Measurements from ENCODE around the gene MTCL3. TPM values are rescaled to one million over a fixed set of nuclear protein-coding genes. Genes with fewer than 3 reads are reported as not detected.
"Not testable (repeated sequence)": the region's sequence is repeated elsewhere in the genome, so short reads cannot be mapped to it uniquely, and the experiment has no call there.

Gene MTCL3

DNA sequence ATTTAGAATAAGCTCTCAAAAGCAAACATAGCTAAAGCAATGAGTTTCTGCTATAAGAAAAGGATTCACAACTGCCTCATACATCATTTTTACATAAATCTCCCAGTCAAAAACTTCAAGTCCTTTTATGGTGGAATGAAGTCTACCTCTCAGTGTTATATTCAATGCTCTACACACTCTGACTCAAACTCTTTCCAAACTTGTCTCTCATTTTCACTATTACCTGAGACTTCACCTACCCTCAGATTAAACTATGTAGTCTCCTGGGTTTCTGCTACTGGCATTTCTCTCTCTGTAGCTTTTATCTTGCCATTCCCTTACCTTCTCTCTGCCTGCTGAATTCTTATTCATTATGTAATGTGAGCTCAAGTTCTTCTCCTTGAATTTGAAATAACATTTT lies 71.4 kb downstream of the MTCL3 start:
- H3K4me3 Mint-ChIP-seq, result no peak overlapping the region
- no peaks in the 10 kb centered on the region for H3K9me3 Mint-ChIP-seq
- peaks cover 2% of the 10 kb centered on the region for H3K4me1 Mint-ChIP-seq (ENCODE audit: low read depth)
- no peaks in the 10 kb centered on the region for H3K27me3 Mint-ChIP-seq (ENCODE audit: low read depth)
- ATAC-seq, result no peak
- H3K36me3 Mint-ChIP-seq (ENCODE audit: insufficient read depth), result peaks cover 22% of the 10 kb centered on the region
- no peak for DNase-seq

DNA sequence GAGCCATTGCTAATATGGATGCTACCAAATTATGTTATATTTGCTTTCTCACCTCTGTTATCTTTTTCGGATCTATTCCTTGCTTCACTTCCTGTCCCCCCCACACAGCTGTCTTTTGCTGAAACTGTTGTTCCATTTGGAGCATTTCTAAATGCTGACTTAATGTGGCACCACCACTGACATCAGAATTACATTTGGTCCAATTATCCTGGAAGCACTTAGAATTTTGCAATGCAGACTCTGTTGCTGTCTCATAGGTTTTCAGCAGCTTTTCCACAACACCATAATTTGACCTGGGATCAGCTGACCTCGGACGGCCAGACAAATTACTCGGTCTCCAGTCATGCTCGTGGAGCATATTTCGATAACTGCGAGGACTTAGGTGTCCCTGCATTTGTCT lies 72.8 kb downstream of the MTCL3 start:
- peaks cover 2% of the 10 kb centered on the region for H3K4me1 Mint-ChIP-seq (ENCODE audit: low read depth)
- no peaks in the 10 kb centered on the region for H3K9me3 Mint-ChIP-seq

DNA sequence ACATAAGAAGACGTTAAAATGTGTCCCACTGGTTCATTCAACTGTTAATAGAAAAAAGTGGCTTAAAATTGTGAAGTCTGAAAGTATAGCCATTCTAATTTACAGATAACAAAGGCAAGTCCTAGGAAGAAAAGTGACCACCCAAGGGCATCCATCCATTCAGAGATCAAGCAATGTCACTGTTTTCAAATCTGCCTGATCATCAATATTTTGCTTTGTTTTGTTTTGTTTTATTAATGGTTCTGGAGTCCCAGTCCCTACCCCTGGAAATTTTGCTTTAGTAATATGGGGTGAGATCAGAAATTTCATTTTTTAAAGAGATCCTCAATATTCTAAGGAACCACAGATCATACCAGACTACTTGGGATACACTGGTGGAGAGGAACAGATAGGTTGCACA lies 77.3 kb downstream of the MTCL3 start:
- H3K36me3 Mint-ChIP-seq (ENCODE audit: insufficient read depth), result peaks cover 6% of the 10 kb centered on the region
- H3K27me3 Mint-ChIP-seq (ENCODE audit: low read depth), result no peaks in the 10 kb centered on the region
- ATAC-seq (no peak), DNase-seq (no peak)
- no peak overlapping the region for H3K4me3 Mint-ChIP-seq
- peaks cover 2% of the 10 kb centered on the region for H3K4me1 Mint-ChIP-seq (ENCODE audit: low read depth)
- no peaks in the 10 kb centered on the region for H3K9me3 Mint-ChIP-seq

More for the DNA sequence above, 72.8 kb downstream of the MTCL3 start:
- DNase-seq, result no peak
- Mint-ChIP-seq H3K36me3 (ENCODE audit: insufficient read depth) (peaks cover 22% of the 10 kb centered on the region), H3K4me3 (no peak overlapping the region), H3K27me3 (ENCODE audit: low read depth) (no peaks in the 10 kb centered on the region)
- no peak for ATAC-seq

GRCh38 chr6:127439718-127440117 lies 79.4 kb downstream of the MTCL3 start:
- ATAC-seq, result no peak
- Mint-ChIP-seq H3K27me3 (ENCODE audit: low read depth) (peaks cover 4% of the 10 kb centered on the region), H3K4me1 (ENCODE audit: low read depth) (no peaks in the 10 kb centered on the region), H3K36me3 (ENCODE audit: insufficient read depth) (no peaks in the 10 kb centered on the region), H3K9me3 (no peaks in the 10 kb centered on the region), H3K4me3 (no peak overlapping the region)
- no peak for DNase-seq

- Mint-ChIP-seq H3K27me3 (ENCODE audit: low read depth) (peaks cover 4% of the 10 kb centered on the region), H3K4me1 (ENCODE audit: low read depth) (no peaks in the 10 kb centered on the region), H3K4me3 (no peak overlapping the region), H3K9me3 (no peaks in the 10 kb centered on the region), H3K36me3 (ENCODE audit: insufficient read depth) (no peaks in the 10 kb centered on the region)
- no peak for ATAC-seq
- DNase-seq, result no peak
Observed at GRCh38 chr6:127436578-127437110, 82.5 kb downstream of the MTCL3 start.

DNA sequence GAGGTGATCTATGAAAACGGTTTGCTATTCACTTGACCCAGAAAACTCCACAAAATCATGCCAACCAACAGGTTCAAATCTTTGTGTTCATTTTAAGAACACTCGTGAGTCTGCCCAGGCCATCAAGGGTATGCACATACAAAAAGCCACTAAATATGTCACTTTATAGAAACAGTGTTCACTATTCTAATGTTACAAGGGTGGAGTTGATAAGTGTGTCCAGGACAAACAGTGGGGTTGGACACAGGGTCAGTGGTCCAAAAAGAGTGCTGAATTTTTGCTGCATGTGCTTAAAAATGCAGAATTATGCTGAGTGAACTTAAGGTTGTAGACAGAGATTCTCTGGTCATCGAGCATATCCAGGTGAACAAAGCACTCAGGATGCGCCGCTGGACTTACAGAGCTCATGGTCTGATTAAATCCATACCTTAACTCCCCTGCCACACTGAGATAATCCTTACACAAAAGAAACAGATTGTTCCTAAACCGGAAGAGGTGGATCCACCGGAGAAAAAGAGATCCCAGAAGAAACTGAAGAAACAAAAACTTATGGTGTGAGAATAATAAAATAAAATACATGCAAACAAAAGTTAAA lies 83.4 kb downstream of the MTCL3 start:
- H3K4me3 Mint-ChIP-seq, result no peak overlapping the region
- H3K27me3 Mint-ChIP-seq (ENCODE audit: low read depth), result peaks cover 4% of the 10 kb centered on the region
- ATAC-seq, result no peak
- no peaks in the 10 kb centered on the region for H3K36me3 Mint-ChIP-seq (ENCODE audit: insufficient read depth)
- H3K4me1 Mint-ChIP-seq (ENCODE audit: low read depth), result no peaks in the 10 kb centered on the region
- DNase-seq, result no peak
- H3K9me3 Mint-ChIP-seq, result no peaks in the 10 kb centered on the region

GRCh38 chr6:127434651-127435050 lies 84.5 kb downstream of the MTCL3 start:
- H3K36me3 Mint-ChIP-seq (ENCODE audit: insufficient read depth), result no peaks in the 10 kb centered on the region
- no peak overlapping the region for H3K4me3 Mint-ChIP-seq
- no peak for DNase-seq
- no peak for ATAC-seq
- H3K4me1 Mint-ChIP-seq (ENCODE audit: low read depth), result no peaks in the 10 kb centered on the region
- no peaks in the 10 kb centered on the region for H3K9me3 Mint-ChIP-seq
- peaks cover 4% of the 10 kb centered on the region for H3K27me3 Mint-ChIP-seq (ENCODE audit: low read depth)

DNA sequence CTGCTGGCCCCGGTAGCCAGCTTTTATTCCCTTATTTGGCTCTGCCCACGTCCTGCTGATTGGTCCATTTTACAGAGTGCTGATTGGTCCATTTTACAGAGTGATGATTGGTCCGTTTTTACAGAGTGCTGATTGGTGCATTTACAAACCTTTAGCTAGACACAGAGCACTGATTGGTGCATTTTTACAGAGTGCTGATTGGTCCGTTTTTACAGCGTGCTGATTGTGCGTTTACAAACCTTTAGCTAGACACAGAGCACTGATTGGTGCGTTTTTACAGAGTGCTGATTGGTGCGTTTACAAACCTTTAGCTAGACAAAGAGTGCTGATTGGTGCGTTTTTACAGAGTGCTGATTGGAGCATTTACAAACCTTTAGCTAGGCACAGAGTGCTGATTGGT lies 90.6 kb downstream of the MTCL3 start:
- H3K4me3 Mint-ChIP-seq; H3K36me3 Mint-ChIP-seq (ENCODE audit: insufficient read depth); DNase-seq; ATAC-seq; H3K27me3 Mint-ChIP-seq (ENCODE audit: low read depth); H3K4me1 Mint-ChIP-seq (ENCODE audit: low read depth): not testable (repeated sequence)
- peaks cover 11% of the 10 kb centered on the region for H3K9me3 Mint-ChIP-seq

- H3K36me3 Mint-ChIP-seq (ENCODE audit: insufficient read depth), result no peaks in the 10 kb centered on the region
- H3K4me1 Mint-ChIP-seq (ENCODE audit: low read depth), result peaks cover 19% of the 10 kb centered on the region
Observed at GRCh38 chr6:127423921-127424320, 95.2 kb downstream of the MTCL3 start.

More at GRCh38 chr6:127423921-127424320, 95.2 kb downstream of the MTCL3 start:
- H3K27me3 Mint-ChIP-seq (ENCODE audit: low read depth), result no peaks in the 10 kb centered on the region
- ATAC-seq (no peak), DNase-seq (no peak)
- peaks cover 9% of the 10 kb centered on the region for H3K9me3 Mint-ChIP-seq
- no peak overlapping the region for H3K4me3 Mint-ChIP-seq

Other genes starting within 250 kb of the MTCL3 start
- gene ECHDC1, start 175.7 kb downstream of the MTCL3 start, total RNA-seq, result 10 to 100 TPM; 80.3 to 88.1 (median 86.5) TPM
- 1 to 10 TPM; 1.6 to 3.0 (median 1.6) TPM for gene KIAA0408, start 59.9 kb downstream of the MTCL3 start, total RNA-seq
- not detected for gene C6orf58, start 57.8 kb upstream of the MTCL3 start, total RNA-seq

All from activated T-cell treated with anti-CD3 and anti-CD28 coated beads, Interleukin-2, amount 50 U/mL, for 4 hours (primary cell).